ENCODE results near the gene AQP5.
"Not testable (repeated sequence)": the region's sequence is repeated elsewhere in the genome, so short reads cannot be mapped to it uniquely, and the experiment has no call there.

Gene AQP5

GRCh38 chr12:49983892-49984291 is 22.2 kb downstream of the AQP5 start:
- DNase-seq: peak; percentile 92

- no peak for DNase-seq
Observed at GRCh38 chr12:49984476-49985359, 23.0 kb downstream of the AQP5 start.

GRCh38 chr12:49985981-49986380 is 24.3 kb downstream of the AQP5 start:
- no peak for DNase-seq

GRCh38 chr12:49986476-49986875 is 24.8 kb downstream of the AQP5 start:
- not testable (repeated sequence) for DNase-seq

- DNase-seq: no peak
Observed at GRCh38 chr12:49987625-49988303, 26.1 kb downstream of the AQP5 start.

GRCh38 chr12:49989400-49989799 is 27.7 kb downstream of the AQP5 start:
- DNase-seq: not testable (repeated sequence)

GRCh38 chr12:49990273-49990672 is 28.6 kb downstream of the AQP5 start:
- no peak for DNase-seq

GRCh38 chr12:49998453-49998852 is 36.8 kb downstream of the AQP5 start:
- no peak for DNase-seq

- no peak for DNase-seq
Observed at GRCh38 chr12:50003595-50003994, 41.9 kb downstream of the AQP5 start.

- no peak for DNase-seq
Observed at GRCh38 chr12:50004696-50005095, 43.0 kb downstream of the AQP5 start.

GRCh38 chr12:50005175-50005574 is 43.5 kb downstream of the AQP5 start:
- DNase-seq: no peak

GRCh38 chr12:50006280-50006679 is 44.6 kb downstream of the AQP5 start:
- DNase-seq: no peak

- DNase-seq: no peak
Observed at GRCh38 chr12:50006754-50007442, 45.2 kb downstream of the AQP5 start.

GRCh38 chr12:50013361-50014147 is 51.9 kb downstream of the AQP5 start:
- DNase-seq: no peak

- DNase-seq: no peak
Observed at GRCh38 chr12:50014342-50014741, 52.7 kb downstream of the AQP5 start.
